ENCODE data around the gene ZNF511.

GRCh38 chr10:133328358-133329343 lies 19.9 kb downstream of the ZNF511 start:
- TF ChIP-seq CTCF (IDR thresholded peaks at IDR 0.05) = no peak
- no peak for TF ChIP-seq POLR2A (IDR thresholded peaks at IDR 0.05)

Data from uterus (tissue), 2 donors.